NCI-H1930 (cell line): ENCODE results near the gene SUN1.

Source experiments
- DNase-seq, 2 experiments: peaks; one replicate each; lab custom pipeline; 2025; lab: John Stamatoyannopoulos, UW

SUN1 gene

GRCh38 chr7:805261-805660 is 27.0 kb upstream of the SUN1 start:
- DNase-seq: no peak

GRCh38 chr7:815284-816216 is 16.7 kb upstream of the SUN1 start:
- DNase-seq: peak; percentile 74 to 76

- peak; percentile 93 to 97 for DNase-seq
Measured at GRCh38 chr7:816300-816750, 16.0 kb upstream of the SUN1 start.

GRCh38 chr7:816751-817671 is 15.3 kb upstream of the SUN1 start:
- no peak for DNase-seq

- DNase-seq: no peak
Measured at GRCh38 chr7:818031-818699, 14.1 kb upstream of the SUN1 start.

- DNase-seq: no peak
Measured at GRCh38 chr7:820341-820740, 11.9 kb upstream of the SUN1 start.

- DNase-seq: no peak
Measured at GRCh38 chr7:821688-822087, 10.6 kb upstream of the SUN1 start.

- DNase-seq: no peak
Measured at GRCh38 chr7:822692-823276, 9.5 kb upstream of the SUN1 start.

- DNase-seq: no peak
Measured at GRCh38 chr7:823649-824048, 8.6 kb upstream of the SUN1 start.

- DNase-seq: no peak
Measured at GRCh38 chr7:824081-824480, 8.2 kb upstream of the SUN1 start.

GRCh38 chr7:824664-825063 is 7.6 kb upstream of the SUN1 start:
- no peak for DNase-seq

GRCh38 chr7:825386-825785 is 6.9 kb upstream of the SUN1 start:
- DNase-seq: no peak

GRCh38 chr7:826230-826917 is 5.9 kb upstream of the SUN1 start:
- DNase-seq: no peak

- DNase-seq: no peak
Measured at GRCh38 chr7:828793-829561, 3.3 kb upstream of the SUN1 start.

GRCh38 chr7:830069-830468 is 2.2 kb upstream of the SUN1 start:
- DNase-seq: no peak

- no peak for DNase-seq
Measured at GRCh38 chr7:831596-832166, 595 bp upstream of the SUN1 start.

- no peak for DNase-seq
Measured at GRCh38 chr7:832968-833424, 720 bp downstream of the SUN1 start.

GRCh38 chr7:833601-834258 is 1.5 kb downstream of the SUN1 start:
- no peak for DNase-seq

- no peak for DNase-seq
Measured at GRCh38 chr7:834277-834676, 2.0 kb downstream of the SUN1 start.
